SK-N-SH (cell line): Measurements from ENCODE around the gene SETD5. TPM values are rescaled to one million over a fixed set of nuclear protein-coding genes. Genes with fewer than 3 reads are reported as not detected.

Source experiments
- CTCF ChIA-PET: fragments of 300-600, 350-600 bp; formaldehyde crosslinking; extraction: SDS; loops from one replicate; lab custom pipeline; 2021; lab: Yijun Ruan, JAX
- POLR2A ChIA-PET: fragments of 350-600 bp; sonication (Branson Sonifier 250); formaldehyde crosslinking; extraction: SDS; loops from one replicate; lab custom pipeline; 2020; ENCODE audit warnings: antibody characterized with exemption, inconsistent platforms; lab: Yijun Ruan, JAX
- DNase-seq: peaks from one replicate; pipeline ENCODE4 v3.0.0; 2012
- H2AFZ ChIP-seq: fragments of 200-600 bp; sonication (generic); 2 replicates; pipeline ENCODE4 v1.8.1; 2016; ENCODE audit warnings: antibody characterized with exemption, mild to moderate bottlenecking, low read depth
- H3F3A ChIP-seq: fragments of 200-600 bp; sonication (generic); replicated peaks from 2 replicates; pipeline ENCODE3; 2016; ENCODE audit warnings: antibody characterized with exemption, mild to moderate bottlenecking; ENCODE audit not compliant: insufficient read depth
- H3K27ac ChIP-seq, 2 experiments: fragments of 200-500 bp in 1 of 2; fragments of 200-600 bp in 1 of 2; sonication (Bioruptor generic) in 1 of 2; sonication (generic), shearing (Covaris generic) in 1 of 2; 2 replicates each; pipeline versions ENCODE4 v1.5.1 to v1.6.1; 2014 to 2016; ENCODE audit warnings: low read depth in 2 of 2, inconsistent platforms in 1 of 2, low read length in 1 of 2, mild to moderate bottlenecking in 1 of 2, mixed read lengths in 1 of 2
- H3K27me3 ChIP-seq: fragments of 200-600 bp; sonication (generic), shearing (Covaris generic); 2 replicates; pipeline ENCODE4 v1.6.1; 2016; ENCODE audit warnings: mixed run types; ENCODE audit not compliant: insufficient read depth
- H3K36me3 ChIP-seq, 2 experiments: fragments of 200-500 bp in 1 of 2; fragments of 200-600 bp in 1 of 2; sonication (Bioruptor generic) in 1 of 2; sonication (generic) in 1 of 2; replicated peaks in 1 of 2; 2 replicates each; pipeline versions ENCODE3 to v1.5.1; 2014 to 2016; ENCODE audit warnings: low read length in 1 of 2, mild to moderate bottlenecking in 1 of 2; ENCODE audit not compliant: insufficient read depth in 2 of 2, control insufficient read depth in 1 of 2
- H3K4me1 ChIP-seq, 2 experiments: fragments of 200-500 bp in 1 of 2; fragments of 200-600 bp in 1 of 2; sonication (Bioruptor generic) in 1 of 2; sonication (generic), shearing (Covaris generic) in 1 of 2; 2 replicates each; pipeline versions ENCODE4 v1.5.1 to v1.6.1; 2014 to 2016; ENCODE audit warnings: low read depth in 1 of 2, low read length in 1 of 2, mixed run types in 1 of 2; ENCODE audit not compliant: insufficient read depth in 2 of 2, control insufficient read depth in 1 of 2
- H3K4me2 ChIP-seq: fragments of 200-600 bp; sonication (generic), shearing (Covaris generic); 2 replicates; pipeline ENCODE4 v1.6.1; 2017; ENCODE audit warnings: mixed run types
- H3K4me3 ChIP-seq, 2 experiments: fragments of 200-500 bp in 1 of 2; fragments of 200-600 bp in 1 of 2; sonication (Bioruptor generic) in 1 of 2; sonication (generic), shearing (Covaris generic) in 1 of 2; 2 replicates each; pipeline versions ENCODE4 v1.5.1 to v1.8.1; 2014 to 2016; ENCODE audit warnings: low read depth in 2 of 2, inconsistent platforms in 1 of 2, low read length in 1 of 2, mild to moderate bottlenecking in 1 of 2, mixed read lengths in 1 of 2, moderate library complexity in 1 of 2
- H3K79me2 ChIP-seq: fragments of 200-600 bp; sonication (generic); 2 replicates; pipeline ENCODE4 v1.8.1; 2017; ENCODE audit warnings: mild to moderate bottlenecking; ENCODE audit not compliant: insufficient read depth
- H3K9ac ChIP-seq: fragments of 200-600 bp; sonication (generic); 2 replicates; pipeline ENCODE4 v1.6.1; 2017; ENCODE audit warnings: mixed run types
- H3K9me2 ChIP-seq: fragments of 200-600 bp; sonication (generic); 2 replicates; pipeline ENCODE4 v1.6.1; 2017; ENCODE audit warnings: mixed run types
- H3K9me3 ChIP-seq: fragments of 200-600 bp; sonication (generic); 2 replicates; pipeline ENCODE4 v1.6.1; 2017; ENCODE audit warnings: mixed run types, mild to moderate bottlenecking, moderate library complexity
- H4K20me1 ChIP-seq: fragments of 200-600 bp; sonication (generic); 2 replicates; pipeline ENCODE4 v1.6.1; 2017; ENCODE audit warnings: mild to moderate bottlenecking, mixed run types; ENCODE audit not compliant: insufficient read depth
- EZH2phosphoT487 ChIP-seq: fragments of 200-600 bp; sonication (generic); IDR thresholded peaks from 2 replicates; pipeline ENCODE4 v1.6.1; 2017; ENCODE audit warnings: low read depth, mixed run types, mild to moderate bottlenecking, antibody characterized with exemption, moderate library complexity, borderline replicate concordance
- FOXJ3 ChIP-seq: sonication (generic); formaldehyde crosslinking; IDR thresholded peaks from 2 replicates; pipeline ENCODE4 v1.5.1; 2020; ENCODE audit warnings: mild to moderate bottlenecking, missing genetic modification reagents
- FOXM1 ChIP-seq: IDR thresholded peaks from 2 replicates; pipeline ENCODE4 v1.4.0; 2012; ENCODE audit warnings: low read depth, mild to moderate bottlenecking
- GABPA ChIP-seq: IDR thresholded peaks from 2 replicates; pipeline ENCODE4 v1.4.0; 2012; ENCODE audit warnings: low read depth, mild to moderate bottlenecking
- JUND ChIP-seq: IDR thresholded peaks from 2 replicates; pipeline ENCODE4 v1.4.0; 2012
- MAX ChIP-seq: IDR thresholded peaks from 2 replicates; pipeline ENCODE4 v1.4.0; 2012; ENCODE audit warnings: low read depth
- MEF2A ChIP-seq: IDR thresholded peaks from 2 replicates; pipeline ENCODE4 v1.4.0; 2012; ENCODE audit warnings: low read depth, borderline replicate concordance
- NRF1 ChIP-seq: IDR thresholded peaks from 2 replicates; pipeline ENCODE4 v1.6.1; 2012; ENCODE audit warnings: low read depth, mild to moderate bottlenecking, low read length
- RAD21 ChIP-seq: IDR thresholded peaks from 2 replicates; pipeline ENCODE4 v1.6.1; 2012; ENCODE audit warnings: mild to moderate bottlenecking, low read length
- RFX5 ChIP-seq: IDR thresholded peaks from 2 replicates; pipeline ENCODE4 v1.6.1; 2012; ENCODE audit warnings: mild to moderate bottlenecking, improper control_type of control experiment, low read length
- SIN3A ChIP-seq: IDR thresholded peaks from 2 replicates; pipeline ENCODE4 v1.6.1; 2012; ENCODE audit warnings: low read depth, mild to moderate bottlenecking, low read length, moderate library complexity, borderline replicate concordance
- SMC3 ChIP-seq: IDR thresholded peaks from 2 replicates; pipeline ENCODE4 v1.6.1; 2012; ENCODE audit warnings: low read depth, low read length, improper control_type of control experiment
- TAF1 ChIP-seq: IDR thresholded peaks from 2 replicates; pipeline ENCODE4 v1.6.1; 2012; ENCODE audit warnings: low read depth, mild to moderate bottlenecking, low read length, moderate library complexity, borderline replicate concordance
- WGBS: methylation state at CpG from one replicate; pipeline ENCODE4 v1.1.6; 2017; ENCODE audit warnings: low lambda C conversion rate; 5-methylcytosine and 5-hydroxymethylcytosine counted together
- polyA plus RNA-seq, 3 experiments: library from polyadenylated mRNA; depleted of rRNA; stranded (reverse); fragments of >200 nt; gene quantifications; 2 replicates each; pipeline ENCODE4 v1.2.3, GENCODE V29; 2012
- TF ChIP-seq, protein P1 (sequence below): fragments of 150-350 bp; IDR thresholded peaks from 2 replicates; pipeline ENCODE4 v1.6.1; 2017; ENCODE audit warnings: antibody characterized with exemption, low read length, low read depth, borderline replicate concordance

SETD5 gene
- polyA plus RNA-seq, 1 of the 3 experiments (the other 2 are of a cell fraction) = 32.3 TPM

DNA sequence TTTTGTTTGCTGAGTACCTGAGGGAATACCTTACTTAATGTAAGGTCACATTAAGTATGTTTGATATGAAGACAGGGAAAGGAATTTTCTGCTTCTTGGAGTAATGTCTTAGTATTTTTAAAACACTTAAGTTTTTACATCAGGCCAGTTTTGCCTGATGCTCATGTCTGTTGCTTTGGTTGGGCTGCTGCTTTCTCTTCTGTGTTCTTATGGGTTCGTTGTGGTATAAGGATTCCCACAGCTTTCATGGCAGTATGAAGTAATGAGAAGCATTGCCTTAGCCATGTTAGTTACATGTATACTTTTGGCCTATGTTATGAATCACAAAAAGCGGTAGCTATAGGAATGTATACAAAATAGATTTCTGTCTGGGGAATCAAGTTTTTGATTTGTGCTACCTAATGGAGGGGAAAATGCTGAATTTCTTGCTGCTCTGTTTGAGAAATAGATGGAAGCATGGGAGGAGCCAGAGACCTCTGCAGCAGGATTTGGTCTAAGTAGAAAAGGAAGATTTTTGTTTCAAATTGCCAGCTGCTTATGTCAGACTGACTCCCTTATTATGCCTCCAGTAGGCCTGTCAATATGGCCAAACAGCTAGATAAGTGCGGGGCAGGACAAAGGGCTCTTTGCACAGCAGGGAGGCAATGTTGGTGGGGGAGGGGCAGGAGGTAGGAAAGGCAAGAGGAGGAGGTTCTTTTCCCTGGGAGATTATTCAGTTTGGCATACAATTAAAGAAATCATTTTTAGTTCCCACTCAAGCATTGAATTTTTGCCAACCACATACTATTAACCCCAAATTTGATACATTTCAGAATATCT, 5.2 kb downstream of the SETD5 start:
- Histone ChIP-seq H3K27ac (peak overlapping the region; percentile 30 to 99; a peak in 3 of 4 replicates), H3K36me3 (peaks cover 0 to 2% of the 10 kb centered on the region in 2 experiments), H3K4me1 (peaks cover 45 to 60% of the 10 kb centered on the region in 2 experiments), H3K4me2 (peak overlapping the region; percentile 94), H3K9ac (peak overlapping the region; percentile 100; the same call in 1 of the 2 replicates), H4K20me1 (peaks cover 93% of the 10 kb centered on the region), H3K4me3 (peak overlapping the region in 1 of 2 experiments; percentile 18; a peak in 2 of 4 replicates), H3K9me2 (no peaks in the 10 kb centered on the region), H3K27me3 (no peaks in the 10 kb centered on the region), H3K79me2 (peaks cover 100% of the 10 kb centered on the region), H3K9me3 (no peaks in the 10 kb centered on the region), H3F3A (peaks cover 48% of the 10 kb centered on the region), H2AFZ (no peak overlapping the region)
- CTCF ChIA-PET = interaction anchor here (1.2 to 3.2 kb wide), 2 partner anchors 21 to 101 kb away, joined by 3 to 26 read pairs; no protein-coding TSS in a partner anchor
- POLR2A ChIA-PET = no interaction called here
- TF ChIP-seq NRF1 (no peak), FOXJ3 (CRISPR knock-in tag) (no peak), TAF1 (no peak)
- DNase-seq = peak; percentile 44
- 24% methylated on average over 3 of the region's 3 CpGs for WGBS

GRCh38 chr3:9403463-9403862, 6.0 kb downstream of the SETD5 start:
- H3K4me2 ChIP-seq = 0 out of 2 replicates have a peak overlapping the region, but pooled peaks have one; percentile 94
- DNase-seq = no peak
- ChIA-PET POLR2A (no interaction called here), CTCF (interaction anchor here (0.6 to 3.2 kb wide), 4 partner anchors 11 to 100 kb away, joined by 3 to 26 read pairs (median 4); no protein-coding TSS in a partner anchor)
- H3F3A ChIP-seq = peaks cover 45% of the 10 kb centered on the region
- peaks cover 100% of the 10 kb centered on the region for H3K79me2 ChIP-seq
- H3K9me3 ChIP-seq = no peaks in the 10 kb centered on the region
- no peak overlapping the region for H2AFZ ChIP-seq
- H3K9ac ChIP-seq = no peak overlapping the region
- H3K4me1 ChIP-seq = peaks cover 45 to 60% of the 10 kb centered on the region in 2 experiments
- no peaks in the 10 kb centered on the region for H3K27me3 ChIP-seq
- peaks cover 2% of the 10 kb centered on the region in 2 experiments for H3K36me3 ChIP-seq
- no peak for TF ChIP-seq FOXM1
- no peak for TF ChIP-seq GABPA
- no peak for TF ChIP-seq SIN3A
- no peak for TF ChIP-seq SMC3
- no peak for TF ChIP-seq MAX
- TF ChIP-seq MEF2A = no peak
- TF ChIP-seq, protein P1, sequence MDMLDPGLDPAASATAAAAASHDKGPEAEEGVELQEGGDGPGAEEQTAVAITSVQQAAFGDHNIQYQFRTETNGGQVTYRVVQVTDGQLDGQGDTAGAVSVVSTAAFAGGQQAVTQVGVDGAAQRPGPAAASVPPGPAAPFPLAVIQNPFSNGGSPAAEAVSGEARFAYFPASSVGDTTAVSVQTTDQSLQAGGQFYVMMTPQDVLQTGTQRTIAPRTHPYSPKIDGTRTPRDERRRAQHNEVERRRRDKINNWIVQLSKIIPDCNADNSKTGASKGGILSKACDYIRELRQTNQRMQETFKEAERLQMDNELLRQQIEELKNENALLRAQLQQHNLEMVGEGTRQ = no peak
- TF ChIP-seq EZH2phosphoT487 = no peak
- TF ChIP-seq FOXJ3 (CRISPR knock-in tag) = no peak
- TF ChIP-seq RAD21 = no peak
- TF ChIP-seq RFX5 = no peak
- TF ChIP-seq JUND = no peak
- H3K4me3 ChIP-seq = 0 out of 4 replicates have a peak overlapping the region, but pooled peaks of 1 of the 2 experiments have one; percentile 18
- H3K9me2 ChIP-seq = no peaks in the 10 kb centered on the region
- peaks cover 100% of the 10 kb centered on the region for H4K20me1 ChIP-seq
- WGBS = 82% methylated on average over 2 of the region's 2 CpGs
- H3K27ac ChIP-seq = no peak overlapping the region; a peak in 1 of 4 replicates
